ENCODE data around the gene SLC38A6.

The SLC38A6 gene

DNA sequence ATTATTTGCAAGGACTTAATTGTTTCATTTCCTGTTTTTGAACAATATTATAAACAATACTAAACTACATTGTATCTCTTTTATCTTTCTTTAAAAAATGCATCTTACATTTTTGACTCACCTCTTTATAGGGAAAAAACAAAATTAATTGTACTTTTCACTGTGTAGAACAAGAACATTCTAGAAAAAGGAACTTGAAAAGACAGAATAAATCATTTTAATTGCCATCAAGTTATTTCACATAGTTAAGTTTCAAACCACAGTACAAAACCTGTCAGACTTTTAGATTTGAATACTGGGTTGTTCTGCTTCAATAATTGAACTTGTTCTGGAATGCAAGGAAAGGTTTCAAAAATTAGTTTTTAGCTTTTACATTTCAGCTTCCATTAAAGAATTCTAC, 50.0 kb downstream of the SLC38A6 start:
- TF ChIP-seq, protein P1, sequence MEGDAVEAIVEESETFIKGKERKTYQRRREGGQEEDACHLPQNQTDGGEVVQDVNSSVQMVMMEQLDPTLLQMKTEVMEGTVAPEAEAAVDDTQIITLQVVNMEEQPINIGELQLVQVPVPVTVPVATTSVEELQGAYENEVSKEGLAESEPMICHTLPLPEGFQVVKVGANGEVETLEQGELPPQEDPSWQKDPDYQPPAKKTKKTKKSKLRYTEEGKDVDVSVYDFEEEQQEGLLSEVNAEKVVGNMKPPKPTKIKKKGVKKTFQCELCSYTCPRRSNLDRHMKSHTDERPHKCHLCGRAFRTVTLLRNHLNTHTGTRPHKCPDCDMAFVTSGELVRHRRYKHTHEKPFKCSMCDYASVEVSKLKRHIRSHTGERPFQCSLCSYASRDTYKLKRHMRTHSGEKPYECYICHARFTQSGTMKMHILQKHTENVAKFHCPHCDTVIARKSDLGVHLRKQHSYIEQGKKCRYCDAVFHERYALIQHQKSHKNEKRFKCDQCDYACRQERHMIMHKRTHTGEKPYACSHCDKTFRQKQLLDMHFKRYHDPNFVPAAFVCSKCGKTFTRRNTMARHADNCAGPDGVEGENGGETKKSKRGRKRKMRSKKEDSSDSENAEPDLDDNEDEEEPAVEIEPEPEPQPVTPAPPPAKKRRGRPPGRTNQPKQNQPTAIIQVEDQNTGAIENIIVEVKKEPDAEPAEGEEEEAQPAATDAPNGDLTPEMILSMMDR (IDR thresholded peaks at IDR 0.05; ENCODE audit: low read depth, low read length) = no peak
- TF ChIP-seq EZH2phosphoT487 (IDR thresholded peaks at IDR 0.05; ENCODE audit: low read depth) = no peak
- no peaks in the 10 kb centered on the region for H3K79me2 ChIP-seq (ENCODE audit: low read length)
- no peak overlapping the region for H3K4me3 ChIP-seq (ENCODE audit: low read length)
- H3K4me2 ChIP-seq (ENCODE audit: low read length) = no peak overlapping the region
- H3K27me3 ChIP-seq (ENCODE audit: low read depth, low read length) = no peaks in the 10 kb centered on the region
- H3K9ac ChIP-seq (ENCODE audit: low read length) = no peak overlapping the region
- H3K27ac ChIP-seq (ENCODE audit: low read length) = no peak overlapping the region
- H4K20me1 ChIP-seq (ENCODE audit: insufficient read depth, low read length) = no peaks in the 10 kb centered on the region
- H2AFZ ChIP-seq (ENCODE audit: low read depth, low read length) = no peak overlapping the region
- peaks cover 15% of the 10 kb centered on the region for H3K4me1 ChIP-seq (ENCODE audit: low read length)
- H3K9me3 ChIP-seq (ENCODE audit: insufficient read depth, low read length) = no peaks in the 10 kb centered on the region
- no peaks in the 10 kb centered on the region for H3K36me3 ChIP-seq (replicated peaks; ENCODE audit: low read depth, low read length)

DNA sequence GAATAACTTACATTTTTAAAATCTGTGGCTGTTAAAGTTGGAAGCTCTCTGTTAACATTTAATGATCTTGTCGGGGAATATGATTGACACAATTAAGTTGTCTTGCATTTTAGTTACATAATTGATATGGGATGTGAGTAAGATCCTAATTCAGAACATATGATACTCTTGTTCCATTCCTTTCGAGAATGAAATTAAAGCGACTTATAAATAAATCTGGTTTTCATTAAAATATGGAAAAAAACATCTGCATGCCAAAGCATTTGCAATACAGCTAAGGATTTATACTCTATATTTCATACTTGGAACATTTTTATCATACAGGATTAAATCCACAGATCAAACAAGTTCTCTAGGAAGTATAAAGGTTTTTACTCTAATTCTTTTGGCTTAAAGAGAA, 52.0 kb downstream of the SLC38A6 start:
- no peaks in the 10 kb centered on the region for H4K20me1 ChIP-seq (ENCODE audit: insufficient read depth, low read length)
- no peak overlapping the region for H3K4me3 ChIP-seq (ENCODE audit: low read length)
- TF ChIP-seq, protein P1 (IDR thresholded peaks at IDR 0.05; ENCODE audit: low read depth, low read length) = no peak
- no peak for TF ChIP-seq EZH2phosphoT487 (IDR thresholded peaks at IDR 0.05; ENCODE audit: low read depth)
- no peak overlapping the region for H3K27ac ChIP-seq (ENCODE audit: low read length)
- H3K9ac ChIP-seq (ENCODE audit: low read length) = no peak overlapping the region
- no peak overlapping the region for H2AFZ ChIP-seq (ENCODE audit: low read depth, low read length)
- no peaks in the 10 kb centered on the region for H3K9me3 ChIP-seq (ENCODE audit: insufficient read depth, low read length)
- H3K27me3 ChIP-seq (ENCODE audit: low read depth, low read length) = no peaks in the 10 kb centered on the region
- no peak overlapping the region for H3K4me2 ChIP-seq (ENCODE audit: low read length)
- H3K4me1 ChIP-seq (ENCODE audit: low read length) = peaks cover 14% of the 10 kb centered on the region
- no peaks in the 10 kb centered on the region for H3K79me2 ChIP-seq (ENCODE audit: low read length)
- H3K36me3 ChIP-seq (replicated peaks; ENCODE audit: low read depth, low read length) = no peaks in the 10 kb centered on the region

DNA sequence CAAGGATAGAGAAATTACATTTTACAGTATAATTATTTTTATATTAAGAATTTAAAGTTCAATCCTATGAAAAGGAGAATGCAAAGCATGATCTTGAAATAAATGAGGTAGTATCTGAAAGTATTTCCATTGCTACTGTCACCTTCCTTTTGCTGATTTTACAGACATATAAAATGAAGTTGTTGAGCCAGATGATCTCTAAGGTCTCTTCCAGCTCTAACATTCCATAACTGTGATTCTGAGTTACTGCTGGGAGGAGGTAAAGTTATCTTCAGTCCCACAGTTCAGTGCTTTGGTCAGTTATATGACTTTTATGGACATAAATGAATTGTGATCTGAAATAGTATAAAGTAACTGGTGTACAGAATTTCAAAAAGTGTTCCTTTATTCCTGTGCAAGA, 52.8 kb downstream of the SLC38A6 start:
- no peaks in the 10 kb centered on the region for H4K20me1 ChIP-seq (ENCODE audit: insufficient read depth, low read length)
- no peaks in the 10 kb centered on the region for H3K79me2 ChIP-seq (ENCODE audit: low read length)
- peak overlapping the region; percentile 18; the same call in 1 of the 2 replicates for H3K4me3 ChIP-seq (ENCODE audit: low read length)
- no peak overlapping the region for H3K9ac ChIP-seq (ENCODE audit: low read length)
- peaks cover 14% of the 10 kb centered on the region for H3K4me1 ChIP-seq (ENCODE audit: low read length)
- H3K4me2 ChIP-seq (ENCODE audit: low read length) = peak overlapping the region; percentile 76
- H2AFZ ChIP-seq (ENCODE audit: low read depth, low read length) = no peak overlapping the region
- no peak for TF ChIP-seq EZH2phosphoT487 (IDR thresholded peaks at IDR 0.05; ENCODE audit: low read depth)
- TF ChIP-seq, protein P1 (IDR thresholded peaks at IDR 0.05; ENCODE audit: low read depth, low read length) = no peak
- H3K27me3 ChIP-seq (ENCODE audit: low read depth, low read length) = no peaks in the 10 kb centered on the region
- H3K27ac ChIP-seq (ENCODE audit: low read length) = no peak overlapping the region
- no peaks in the 10 kb centered on the region for H3K9me3 ChIP-seq (ENCODE audit: insufficient read depth, low read length)
- no peaks in the 10 kb centered on the region for H3K36me3 ChIP-seq (replicated peaks; ENCODE audit: low read depth, low read length)

DNA sequence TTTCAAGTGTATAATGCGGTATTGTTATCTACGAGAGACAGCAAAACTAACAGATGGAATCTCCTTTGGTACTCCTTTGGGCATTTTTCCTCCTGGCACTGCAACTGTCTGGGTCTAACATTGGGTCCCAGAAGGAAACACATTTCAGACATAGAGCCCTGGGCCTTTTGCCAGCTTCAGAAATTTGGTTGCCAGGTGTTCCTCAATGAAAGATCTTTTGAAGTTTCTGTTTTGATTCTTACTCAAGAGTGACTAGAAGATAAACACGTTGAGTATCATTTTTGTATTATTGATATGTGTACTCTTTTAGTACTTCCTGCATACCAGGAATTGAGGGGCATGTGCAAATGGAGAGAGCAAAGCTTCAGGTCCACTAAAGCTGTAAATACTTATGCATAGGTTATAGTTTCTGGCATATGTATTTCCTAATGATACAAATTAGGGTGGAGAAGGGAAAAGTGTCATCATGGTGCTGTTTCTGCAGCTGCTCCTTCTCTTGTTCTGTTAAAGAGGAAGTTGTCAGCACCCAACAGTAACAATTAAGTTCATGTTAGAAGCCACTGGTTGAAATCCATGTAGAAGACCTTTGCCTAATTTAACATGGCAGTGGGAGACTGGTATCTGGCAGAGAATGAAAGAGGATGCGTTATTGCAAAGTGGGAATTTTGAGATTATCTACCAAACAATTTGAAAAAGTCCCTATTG, 53.5 kb downstream of the SLC38A6 start:
- Histone ChIP-seq H3K27ac (ENCODE audit: low read length) (peak overlapping the region; percentile 9), H4K20me1 (ENCODE audit: insufficient read depth, low read length) (no peaks in the 10 kb centered on the region), H2AFZ (ENCODE audit: low read depth, low read length) (peak overlapping the region; percentile 47), H3K4me1 (ENCODE audit: low read length) (peaks cover 14% of the 10 kb centered on the region), H3K36me3 (replicated peaks; ENCODE audit: low read depth, low read length) (no peaks in the 10 kb centered on the region), H3K27me3 (ENCODE audit: low read depth, low read length) (no peaks in the 10 kb centered on the region), H3K4me2 (ENCODE audit: low read length) (peak overlapping the region; percentile 76), H3K4me3 (ENCODE audit: low read length) (peak overlapping the region; percentile 18), H3K79me2 (ENCODE audit: low read length) (no peaks in the 10 kb centered on the region), H3K9me3 (ENCODE audit: insufficient read depth, low read length) (no peaks in the 10 kb centered on the region), H3K9ac (ENCODE audit: low read length) (0 out of 2 replicates have a peak overlapping the region, but pooled peaks have one; percentile 6)
- no peak for TF ChIP-seq EZH2phosphoT487 (IDR thresholded peaks at IDR 0.05; ENCODE audit: low read depth)
- TF ChIP-seq, protein P1 (IDR thresholded peaks at IDR 0.05; ENCODE audit: low read depth, low read length) = no peak
